ENCODE data around the gene PLEKHM3. TPM values are rescaled to one million over a fixed set of nuclear protein-coding genes. Genes with fewer than 3 reads are reported as not detected.

Gene PLEKHM3
- total and polyA plus RNA-seq, 2 donors (not counting 3 experiments of a cell fraction or from before 2014, with no cell fraction given), result 3.1 to 9.1 TPM

DNA sequence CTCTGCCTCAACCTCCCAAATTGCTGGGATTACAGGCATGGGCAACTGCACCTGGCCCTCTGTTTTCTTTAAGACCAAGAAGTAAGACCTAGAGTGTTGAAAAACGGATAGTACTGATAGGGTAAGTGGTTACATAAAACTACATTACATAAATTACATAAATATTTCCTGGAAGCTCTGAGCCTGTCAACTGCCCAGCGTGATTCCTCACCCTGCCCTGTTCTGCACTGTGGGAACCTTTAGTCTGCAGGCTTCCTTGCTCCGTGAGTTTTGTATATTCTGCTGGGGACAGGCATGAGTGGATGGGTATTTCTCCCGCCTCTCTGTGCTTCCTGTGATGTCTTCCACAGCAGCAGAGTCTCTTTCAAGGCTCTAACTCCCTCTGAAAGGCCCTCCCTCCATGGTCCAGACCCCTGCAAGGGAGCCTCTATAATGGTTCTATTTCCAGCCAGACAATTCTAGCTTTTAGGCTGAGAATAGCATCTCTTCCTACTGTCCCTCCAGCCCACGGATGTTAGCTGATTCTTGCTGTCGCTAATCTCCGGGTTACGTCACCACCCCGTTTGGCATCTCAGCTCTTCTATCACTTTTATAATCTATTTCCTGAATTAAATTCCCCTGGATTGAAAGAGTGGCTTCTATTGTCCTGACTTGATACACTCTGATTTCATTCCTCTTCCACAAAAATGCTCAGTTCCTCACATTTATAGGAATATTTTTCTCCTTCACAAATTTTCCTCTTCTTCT is 49.5 kb upstream of the PLEKHM3 start:
- H3K4me1 ChIP-seq (ENCODE audit: control insufficient read depth, extremely low read depth, insufficient read depth, low read length), result no peaks in the 10 kb centered on the region
- BruUV-seq (replicated peaks), result no TSS peak
- TF ChIP-seq, protein P1, sequence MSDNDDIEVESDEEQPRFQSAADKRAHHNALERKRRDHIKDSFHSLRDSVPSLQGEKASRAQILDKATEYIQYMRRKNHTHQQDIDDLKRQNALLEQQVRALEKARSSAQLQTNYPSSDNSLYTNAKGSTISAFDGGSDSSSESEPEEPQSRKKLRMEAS (IDR thresholded peaks at IDR 0.05; ENCODE audit: insufficient read depth, insufficient read length), result no peak
- TF ChIP-seq POLR2AphosphoS5 (IDR thresholded peaks at IDR 0.05; ENCODE audit: insufficient read depth, low read depth, low read length), result no peak
- TF ChIP-seq, protein P2, sequence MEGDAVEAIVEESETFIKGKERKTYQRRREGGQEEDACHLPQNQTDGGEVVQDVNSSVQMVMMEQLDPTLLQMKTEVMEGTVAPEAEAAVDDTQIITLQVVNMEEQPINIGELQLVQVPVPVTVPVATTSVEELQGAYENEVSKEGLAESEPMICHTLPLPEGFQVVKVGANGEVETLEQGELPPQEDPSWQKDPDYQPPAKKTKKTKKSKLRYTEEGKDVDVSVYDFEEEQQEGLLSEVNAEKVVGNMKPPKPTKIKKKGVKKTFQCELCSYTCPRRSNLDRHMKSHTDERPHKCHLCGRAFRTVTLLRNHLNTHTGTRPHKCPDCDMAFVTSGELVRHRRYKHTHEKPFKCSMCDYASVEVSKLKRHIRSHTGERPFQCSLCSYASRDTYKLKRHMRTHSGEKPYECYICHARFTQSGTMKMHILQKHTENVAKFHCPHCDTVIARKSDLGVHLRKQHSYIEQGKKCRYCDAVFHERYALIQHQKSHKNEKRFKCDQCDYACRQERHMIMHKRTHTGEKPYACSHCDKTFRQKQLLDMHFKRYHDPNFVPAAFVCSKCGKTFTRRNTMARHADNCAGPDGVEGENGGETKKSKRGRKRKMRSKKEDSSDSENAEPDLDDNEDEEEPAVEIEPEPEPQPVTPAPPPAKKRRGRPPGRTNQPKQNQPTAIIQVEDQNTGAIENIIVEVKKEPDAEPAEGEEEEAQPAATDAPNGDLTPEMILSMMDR (IDR thresholded peaks at IDR 0.05; ENCODE audit: extremely low read depth in 1 of 2, insufficient read depth in 1 of 2, low read depth in 1 of 2, low read length in 2 of 2), result no peak

More for the DNA sequence above, 49.5 kb upstream of the PLEKHM3 start:
- no peak overlapping the region for H3K4me3 ChIP-seq (replicated peaks in 1 of 3; ENCODE audit: insufficient read depth in 1 of 3, low read depth in 1 of 3, low read length in 3 of 3)
- intact Hi-C loops (cut with micrococcal nuclease) (loop anchor here (5.0 kb wide), 2 partner anchors 102 to 1092 kb away; no protein-coding TSS in a partner anchor), dilution Hi-C loops (cut with MboI; ENCODE audit: extremely low pct_ligation_motif_present, low sequenced_read_pairs) (no loop called here)
- H3K4me2 ChIP-seq (ENCODE audit: insufficient read depth, low read length), result no peak overlapping the region
- H3K9me1 ChIP-seq (replicated peaks; ENCODE audit: control insufficient read depth, extremely low read depth, insufficient read depth, low read length), result no peaks in the 10 kb centered on the region
- no peaks in the 10 kb centered on the region for H4K20me1 ChIP-seq (replicated peaks; ENCODE audit: control insufficient read depth, extremely low read depth, insufficient read depth, low read length)
- no peak overlapping the region for H3K27ac ChIP-seq (ENCODE audit: insufficient read depth, low read depth, low read length)
- FAIRE-seq, result no peak
- no peaks in the 10 kb centered on the region for H3K79me2 ChIP-seq (ENCODE audit: control insufficient read depth, insufficient read depth, low read length)
- H3K27me3 ChIP-seq (ENCODE audit: control insufficient read depth in 2 of 2, insufficient read depth in 2 of 2, low read length in 2 of 2), result peaks cover 3 to 10% of the 10 kb centered on the region in 2 experiments
- no peak for DNase-seq (ENCODE audit: low read depth, low spot score)
- no peaks in the 10 kb centered on the region for H3K9me3 ChIP-seq (replicated peaks; ENCODE audit: control insufficient read depth, insufficient read depth, low read length)
- no peak overlapping the region for H3K9ac ChIP-seq (replicated peaks; ENCODE audit: extremely low read depth, insufficient read depth, low read length)
- ChIA-PET POLR2A (no interaction called here), CTCF (interaction anchor here (1.4 to 9.6 kb wide), 4 partner anchors 9 to 330 kb away, joined by 3 to 145 read pairs (median 6); no protein-coding TSS in a partner anchor)
- no peak overlapping the region for H2AFZ ChIP-seq (ENCODE audit: low read depth, low read length)
- H3K36me3 ChIP-seq (ENCODE audit: control insufficient read depth in 2 of 2, extremely low read depth in 1 of 2, insufficient read depth in 2 of 2, low read length in 2 of 2), result no peaks in the 10 kb centered on the region
